GM12872 (cell line): ENCODE results near the gene TMEM74B.

Source experiments
- TF ChIP-seq, protein P1 (sequence below): IDR thresholded peaks from 3 replicates; pipeline ENCODE4 v1.5.1; 2011; ENCODE audit warnings: low read depth, mild to moderate bottlenecking, low read length, moderate library complexity; ENCODE audit not compliant: insufficient read depth

The TMEM74B gene

DNA sequence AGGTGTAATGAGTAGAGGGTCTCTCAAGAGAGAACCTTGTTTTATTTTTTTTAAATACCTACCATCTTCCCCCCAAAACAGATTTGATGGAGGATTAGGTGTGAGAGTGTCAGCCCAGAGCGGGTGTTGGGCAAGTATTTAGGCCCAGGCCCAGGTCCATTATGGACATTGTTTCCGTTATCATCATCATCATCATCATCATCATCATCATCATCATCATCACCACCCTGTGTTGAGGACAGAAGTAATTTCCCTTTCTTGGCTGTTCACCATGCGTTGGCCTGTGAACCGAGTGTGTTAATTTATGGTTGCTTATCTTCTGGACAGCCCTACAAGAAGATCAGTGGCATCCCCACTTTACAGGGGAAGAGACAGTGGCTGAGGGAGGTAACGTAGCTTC, 37.8 kb downstream of the TMEM74B start:
- TF ChIP-seq, protein P1, sequence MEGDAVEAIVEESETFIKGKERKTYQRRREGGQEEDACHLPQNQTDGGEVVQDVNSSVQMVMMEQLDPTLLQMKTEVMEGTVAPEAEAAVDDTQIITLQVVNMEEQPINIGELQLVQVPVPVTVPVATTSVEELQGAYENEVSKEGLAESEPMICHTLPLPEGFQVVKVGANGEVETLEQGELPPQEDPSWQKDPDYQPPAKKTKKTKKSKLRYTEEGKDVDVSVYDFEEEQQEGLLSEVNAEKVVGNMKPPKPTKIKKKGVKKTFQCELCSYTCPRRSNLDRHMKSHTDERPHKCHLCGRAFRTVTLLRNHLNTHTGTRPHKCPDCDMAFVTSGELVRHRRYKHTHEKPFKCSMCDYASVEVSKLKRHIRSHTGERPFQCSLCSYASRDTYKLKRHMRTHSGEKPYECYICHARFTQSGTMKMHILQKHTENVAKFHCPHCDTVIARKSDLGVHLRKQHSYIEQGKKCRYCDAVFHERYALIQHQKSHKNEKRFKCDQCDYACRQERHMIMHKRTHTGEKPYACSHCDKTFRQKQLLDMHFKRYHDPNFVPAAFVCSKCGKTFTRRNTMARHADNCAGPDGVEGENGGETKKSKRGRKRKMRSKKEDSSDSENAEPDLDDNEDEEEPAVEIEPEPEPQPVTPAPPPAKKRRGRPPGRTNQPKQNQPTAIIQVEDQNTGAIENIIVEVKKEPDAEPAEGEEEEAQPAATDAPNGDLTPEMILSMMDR, result no peak

DNA sequence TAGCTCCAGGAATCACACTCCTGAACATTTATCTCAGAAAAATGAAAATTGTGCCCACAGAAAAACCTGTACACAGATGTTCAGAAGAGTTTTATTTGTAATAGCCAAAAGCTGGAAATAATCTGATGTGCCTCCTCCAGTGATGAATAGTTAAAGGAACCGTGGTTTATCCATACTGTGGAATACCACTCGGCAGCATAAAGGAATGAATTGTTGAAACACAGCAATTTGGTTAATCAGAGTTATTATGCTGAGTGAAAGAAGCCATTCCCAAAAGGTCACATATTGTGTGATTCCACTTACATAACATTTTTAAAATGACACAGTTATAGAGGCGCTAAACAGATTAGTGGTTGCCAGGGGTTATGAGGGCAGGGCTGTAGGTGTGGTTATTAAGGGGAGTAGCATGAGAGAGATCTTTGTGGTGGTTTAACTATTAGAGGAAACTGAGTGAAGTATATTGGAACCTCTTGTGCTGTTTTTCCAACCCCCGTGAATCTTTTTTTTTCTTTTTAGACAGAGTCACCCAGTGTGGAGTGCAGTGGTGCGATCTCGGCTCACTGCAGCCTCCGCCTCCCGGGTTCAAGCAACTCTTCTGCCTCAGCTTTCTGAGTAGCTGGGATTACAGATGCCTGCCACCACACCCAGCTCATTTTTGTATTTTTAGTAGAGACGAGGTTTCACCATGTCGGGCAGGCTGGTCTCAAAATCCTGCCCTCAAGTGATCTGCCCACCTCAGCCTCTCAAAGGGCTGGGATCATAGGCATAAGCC, 40.2 kb downstream of the TMEM74B start:
- TF ChIP-seq, protein P1, result no peak

DNA sequence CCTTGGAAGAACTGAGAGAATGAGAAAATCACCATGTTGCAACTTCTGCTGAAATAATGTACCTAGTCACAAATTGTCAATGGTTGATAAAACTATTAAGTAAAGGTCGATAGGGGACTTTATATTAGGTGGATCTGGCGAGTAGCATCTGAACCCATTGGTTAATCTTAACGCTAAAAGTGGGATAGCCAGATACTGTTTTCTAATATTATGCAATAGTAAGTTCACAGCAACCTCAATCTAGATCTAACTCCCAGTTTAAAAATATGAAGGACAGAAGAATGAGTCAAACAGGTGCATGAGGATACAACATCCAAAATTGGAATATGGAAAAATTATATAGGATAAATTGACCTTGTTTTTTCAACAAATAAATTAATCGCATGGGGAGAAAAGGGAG, 47.5 kb downstream of the TMEM74B start:
- TF ChIP-seq, protein P1, result no peak

- TF ChIP-seq, protein P1, result no peak
These were observed 49.9 kb downstream of the TMEM74B start for GRCh38 chr20:1134836-1135235.

DNA sequence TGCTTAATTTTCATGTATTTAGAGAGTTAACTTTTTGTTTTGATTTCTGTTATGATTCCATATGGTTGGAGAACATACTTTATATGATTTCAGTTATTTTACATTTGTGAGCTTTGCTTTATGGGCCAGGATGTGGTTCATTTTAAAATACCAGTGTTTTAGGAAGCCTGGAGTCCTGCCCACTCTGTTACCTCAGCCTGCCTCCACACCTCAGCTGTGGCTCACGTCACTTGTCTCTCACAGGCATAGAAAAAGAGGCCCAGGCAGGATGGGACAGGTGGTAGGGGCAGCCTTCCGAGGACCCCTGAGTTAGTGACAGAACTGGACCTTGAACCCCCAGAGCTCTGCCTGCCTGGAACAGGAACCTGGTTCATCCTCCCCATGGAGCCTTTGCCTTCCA, 50.4 kb downstream of the TMEM74B start:
- TF ChIP-seq, protein P1, result no peak

- TF ChIP-seq, protein P1, result no peak
These were observed 53.4 kb downstream of the TMEM74B start for GRCh38 chr20:1131354-1131753.

DNA sequence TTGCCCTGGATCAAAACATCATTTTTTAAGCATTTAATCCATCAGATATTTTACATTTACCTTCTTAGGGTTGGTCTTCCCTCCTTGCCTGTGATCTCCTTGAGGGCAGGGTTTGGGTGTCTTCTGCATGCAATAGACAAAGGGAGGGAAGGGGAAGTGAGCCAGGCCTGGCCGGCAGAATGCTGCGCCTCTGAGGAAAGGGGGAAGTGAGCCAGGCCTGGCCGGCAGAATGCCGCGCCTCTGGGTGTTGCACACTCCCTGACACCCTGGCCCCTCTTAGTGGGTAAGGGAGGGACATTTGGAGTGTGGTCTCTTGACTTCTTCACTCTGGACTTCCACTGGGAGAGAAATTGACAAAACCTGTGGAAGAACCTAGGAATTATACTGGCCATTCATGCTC, 53.9 kb downstream of the TMEM74B start:
- TF ChIP-seq, protein P1, result no peak
